Activated CD8-positive, alpha-beta T cell treated with anti-CD3 and anti-CD28 coated beads for 36 hours (primary cell): ENCODE results near the gene CDK4. TPM values are rescaled to one million over a fixed set of nuclear protein-coding genes. Genes with fewer than 3 reads are reported as not detected.

Experiments used
- ATAC-seq: fragments of 200-7000 bp; cut with Tn5 transposase; one replicate; pipeline ENCODE4 v1.10.0; 2021; ENCODE audit warnings: mild to moderate bottlenecking, moderate library complexity
- CTCF ChIA-PET: fragments of 350-600 bp; sonication (Branson Sonifier 250); formaldehyde crosslinking; loops from one replicate; lab custom pipeline; 2021; ENCODE audit warnings: antibody characterized with exemption; lab: Charles Lee
- POLR2A ChIA-PET: fragments of 350-600 bp; sonication (Branson Sonifier 250); formaldehyde crosslinking; loops from one replicate; lab custom pipeline; 2021; ENCODE audit warnings: antibody characterized with exemption; lab: Charles Lee
- DNase-seq: peaks from one replicate; pipeline ENCODE4 v3.0.0-alpha.2; 2020
- H3K27ac Mint-ChIP-seq: one replicate; pipeline ENCODE4 v1.8.0; 2021; ENCODE audit warnings: mild to moderate bottlenecking, mixed read lengths
- H3K27me3 Mint-ChIP-seq: one replicate; pipeline ENCODE4 v1.8.0; 2021; ENCODE audit warnings: mixed read lengths
- H3K36me3 Mint-ChIP-seq: one replicate; pipeline ENCODE4 v1.8.0; 2021; ENCODE audit warnings: low read depth, mixed read lengths
- H3K4me1 Mint-ChIP-seq: one replicate; pipeline ENCODE4 v1.8.0; 2021; ENCODE audit warnings: low read depth, mixed read lengths
- H3K4me3 Mint-ChIP-seq: one replicate; pipeline ENCODE4 v1.8.0; 2021; ENCODE audit warnings: mild to moderate bottlenecking, moderate library complexity, mixed read lengths
- H3K9me3 Mint-ChIP-seq: one replicate; pipeline ENCODE4 v1.8.0; 2021; ENCODE audit warnings: mixed read lengths
- CTCF ChIP-seq: fragments of 200-600 bp; IDR thresholded peaks from one replicate; pipeline ENCODE4 v1.8.0; 2022; ENCODE audit warnings: antibody characterized with exemption, mild to moderate bottlenecking
- intact Hi-C: fragments of 100-400 bp; cut with micrococcal nuclease; formaldehyde crosslinking; loops from one replicate; pipeline ENCODE4 v1.10.0; 2022
- total RNA-seq, 2 experiments: library from RNA; stranded (reverse); gene quantifications; one replicate each; pipeline ENCODE4 v1.2.3, GENCODE V29; 2021

Gene CDK4
- total RNA-seq, 2 experiments from 2014 or later, result 218 to 221 TPM

GRCh38 chr12:57782608-57783465 lies 30.7 kb upstream of the CDK4 start, which contains the start of gene TSFM:
Gene TSFM (plus strand): TSS chr12:57782787. CDS start chr12:57782802, 15 bp downstream.
- peak; percentile 95 for ATAC-seq
- Mint-ChIP-seq H3K9me3 (no peaks in the 10 kb centered on the region), H3K27me3 (no peaks in the 10 kb centered on the region), H3K27ac (peak within 1 kb of the TSS; percentile 96), H3K36me3 (peaks cover 29% of the 10 kb centered on the region), H3K4me3 (peak within 1 kb of the TSS; percentile 99), H3K4me1 (peaks cover 28% of the 10 kb centered on the region)
- intact Hi-C loops, result loop anchor here (5.0 kb wide), 1 partner anchor 124 kb away; no protein-coding TSS in a partner anchor
- ChIA-PET POLR2A (interaction anchor here (0.7 to 2.0 kb wide), 22 partner anchors 11 to 143 kb away, joined by 3 to 10 read pairs (median 3); partner anchors contain the start of genes CDK4, CTDSP2, EEF1AKMT3 and METTL1), CTCF (interaction anchor here (0.7 to 13.4 kb wide), 29 partner anchors 8 to 236 kb away, joined by 3 to 122 read pairs (median 5); partner anchors contain the start of genes CDK4, CTDSP2, CYP27B1 and DCTN2)
- TF ChIP-seq CTCF, result peak; percentile 97
- DNase-seq, result peak; percentile 99

- H3K4me1 Mint-ChIP-seq, result peaks cover 28% of the 10 kb centered on the region
- POLR2A ChIA-PET, result interaction anchor here (0.8 to 2.0 kb wide), 9 partner anchors 10 to 144 kb away, joined by 3 to 10 read pairs (median 4); partner anchors contain the start of genes CTDSP2, EEF1AKMT3 and METTL1
- peak; percentile 17 for ATAC-seq
- H3K9me3 Mint-ChIP-seq, result no peaks in the 10 kb centered on the region
- CTCF ChIA-PET, result interaction anchor here (1.0 to 13.4 kb wide), 17 partner anchors 10 to 236 kb away, joined by 3 to 122 read pairs (median 6); partner anchors contain the start of genes CDK4, CTDSP2, CYP27B1 and DCTN2
- peak overlapping the region; percentile 99 for H3K4me3 Mint-ChIP-seq
- H3K27me3 Mint-ChIP-seq, result no peaks in the 10 kb centered on the region
- H3K27ac Mint-ChIP-seq, result peak overlapping the region; percentile 96
- TF ChIP-seq CTCF, result no peak
- peaks cover 25% of the 10 kb centered on the region for H3K36me3 Mint-ChIP-seq
- intact Hi-C loops, result loop anchor here (5.0 kb wide), 1 partner anchor 125 kb away; no protein-coding TSS in a partner anchor
- DNase-seq, result no peak
Measured at GRCh38 chr12:57782243-57782607, 30.1 kb upstream of the CDK4 start.

GRCh38 chr12:57781801-57782200 lies 29.7 kb upstream of the CDK4 start:
- peaks cover 24% of the 10 kb centered on the region for H3K36me3 Mint-ChIP-seq
- ChIA-PET CTCF (interaction anchor here (0.9 to 13.4 kb wide), 10 partner anchors 9 to 235 kb away, joined by 3 to 122 read pairs (median 4); partner anchors contain the start of genes CYP27B1, DCTN2 and EEF1AKMT3), POLR2A (interaction anchor here (1.0 to 2.0 kb wide), 5 partner anchors 9 to 114 kb away, joined by 3 to 10 read pairs (median 4); partner anchors contain the start of genes CTDSP2, EEF1AKMT3 and METTL1)
- ATAC-seq (no peak), DNase-seq (no peak)
- H3K27ac Mint-ChIP-seq, result peak overlapping the region; percentile 96
- no peaks in the 10 kb centered on the region for H3K27me3 Mint-ChIP-seq
- no peak overlapping the region for H3K4me3 Mint-ChIP-seq
- TF ChIP-seq CTCF, result no peak
- intact Hi-C loops, result loop anchor here (5.0 kb wide), 1 partner anchor 126 kb away; no protein-coding TSS in a partner anchor
- no peaks in the 10 kb centered on the region for H3K9me3 Mint-ChIP-seq
- H3K4me1 Mint-ChIP-seq, result peaks cover 28% of the 10 kb centered on the region

GRCh38 chr12:57781244-57781643 lies 29.1 kb upstream of the CDK4 start:
- ChIA-PET CTCF (interaction anchor here (0.9 to 13.4 kb wide), 9 partner anchors 9 to 124 kb away, joined by 3 to 122 read pairs (median 5); partner anchors contain the start of genes CYP27B1 and EEF1AKMT3), POLR2A (interaction anchor here (1.0 to 1.1 kb wide), 3 partner anchors 9 to 114 kb away, joined by 3 to 7 read pairs (median 4); partner anchors contain the start of genes EEF1AKMT3 and METTL1)
- H3K27ac Mint-ChIP-seq, result peak overlapping the region; percentile 96
- DNase-seq (no peak), ATAC-seq (no peak)
- no peaks in the 10 kb centered on the region for H3K9me3 Mint-ChIP-seq
- peaks cover 28% of the 10 kb centered on the region for H3K4me1 Mint-ChIP-seq
- no peaks in the 10 kb centered on the region for H3K27me3 Mint-ChIP-seq
- peaks cover 19% of the 10 kb centered on the region for H3K36me3 Mint-ChIP-seq
- TF ChIP-seq CTCF, result no peak
- intact Hi-C loops, result loop anchor here (5.0 kb wide), 1 partner anchor 126 kb away; no protein-coding TSS in a partner anchor
- H3K4me3 Mint-ChIP-seq, result no peak overlapping the region
